NOMO-1 (cell line): ENCODE data around the gene DGCR2.

Experiments used
- DNase-seq, 2 experiments: peaks; one replicate each; lab custom pipeline; 2025; ENCODE audit not compliant: unreplicated experiment in 2 of 2; lab: John Stamatoyannopoulos, UW

The DGCR2 gene

DNA sequence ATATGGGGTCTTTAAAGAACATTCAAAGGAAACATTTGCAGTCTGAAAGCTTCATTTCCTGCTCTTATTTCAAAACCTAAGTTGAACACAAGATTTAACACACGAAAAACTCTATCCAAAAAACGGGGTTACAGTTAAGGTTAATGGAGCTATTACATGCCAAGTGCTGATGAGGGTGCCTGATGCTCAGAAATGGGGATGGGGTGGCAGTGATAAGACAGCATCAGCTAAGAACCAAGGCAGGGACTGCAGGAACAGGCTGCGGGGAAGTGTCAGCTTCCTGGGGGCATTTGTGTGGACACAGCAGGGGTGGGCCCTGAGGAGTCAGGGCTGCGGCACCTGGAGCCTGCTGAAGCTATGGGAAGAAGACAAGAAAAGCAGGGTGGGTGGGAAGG lies 12.2 kb downstream of the DGCR2 start:
- no peak for DNase-seq

GRCh38 chr22:19109198-19110063 lies 12.8 kb downstream of the DGCR2 start:
- DNase-seq, result peak; percentile 90 to 97

- DNase-seq, result no peak
Measured at GRCh38 chr22:19108807-19109197, 13.4 kb downstream of the DGCR2 start.

DNA sequence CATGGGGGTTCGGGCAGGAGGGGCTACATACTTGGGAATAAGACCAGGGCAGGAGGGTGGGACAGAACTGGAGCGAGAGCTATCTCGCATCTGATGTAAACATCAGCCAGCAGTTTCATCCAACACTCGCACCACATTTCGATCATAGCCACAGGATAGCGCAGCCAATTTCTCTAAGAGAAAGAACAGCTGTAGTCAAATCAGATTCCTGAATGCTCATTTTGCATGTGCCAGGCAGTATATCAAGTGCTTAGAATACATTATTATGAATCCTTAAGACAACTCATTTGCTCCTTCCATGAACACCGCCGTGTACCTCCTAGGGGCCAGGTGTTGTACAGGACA lies 14.5 kb downstream of the DGCR2 start:
- no peak for DNase-seq

DNA sequence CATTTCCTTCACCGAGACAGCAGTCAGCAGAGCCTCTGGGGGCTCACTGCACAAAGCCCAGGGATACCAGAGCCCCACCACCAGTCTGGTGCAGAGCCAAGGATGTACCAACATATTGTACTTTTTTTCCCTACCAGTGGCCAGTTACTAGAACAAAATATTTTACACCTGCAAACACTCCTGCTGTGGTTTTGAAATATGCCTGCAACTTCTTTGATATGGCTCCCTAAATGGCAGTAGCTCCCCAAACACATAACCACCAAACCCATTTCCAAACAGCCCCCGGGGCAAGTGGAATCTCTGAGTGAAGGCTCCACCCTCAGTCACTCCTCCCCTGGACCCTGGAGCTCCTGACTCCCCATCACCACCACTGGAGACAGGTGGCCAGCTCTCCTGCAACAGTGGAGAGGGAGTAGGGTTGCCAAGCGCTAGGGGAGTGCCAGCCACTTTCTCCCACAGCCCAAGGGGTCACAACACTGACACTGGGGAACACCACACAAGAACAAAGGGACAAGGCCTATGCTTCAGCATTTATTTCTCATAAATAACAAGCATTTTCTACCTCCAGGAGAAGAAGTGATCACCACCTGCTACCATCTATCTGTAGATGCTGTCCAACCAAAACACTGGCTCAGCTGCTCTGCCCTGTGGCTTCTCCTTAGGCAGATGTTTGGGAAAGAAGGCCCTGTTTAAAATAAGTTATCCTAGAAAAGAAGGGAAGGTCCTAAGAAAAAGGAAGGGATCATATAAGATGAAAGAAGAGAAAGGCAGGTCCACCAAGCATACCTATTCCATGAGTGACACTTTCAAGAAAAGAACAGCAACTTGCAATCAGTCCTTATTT lies 15.1 kb downstream of the DGCR2 start:
- DNase-seq, result no peak

GRCh38 chr22:19105867-19106802 lies 16.1 kb downstream of the DGCR2 start:
- DNase-seq, result no peak

DNA sequence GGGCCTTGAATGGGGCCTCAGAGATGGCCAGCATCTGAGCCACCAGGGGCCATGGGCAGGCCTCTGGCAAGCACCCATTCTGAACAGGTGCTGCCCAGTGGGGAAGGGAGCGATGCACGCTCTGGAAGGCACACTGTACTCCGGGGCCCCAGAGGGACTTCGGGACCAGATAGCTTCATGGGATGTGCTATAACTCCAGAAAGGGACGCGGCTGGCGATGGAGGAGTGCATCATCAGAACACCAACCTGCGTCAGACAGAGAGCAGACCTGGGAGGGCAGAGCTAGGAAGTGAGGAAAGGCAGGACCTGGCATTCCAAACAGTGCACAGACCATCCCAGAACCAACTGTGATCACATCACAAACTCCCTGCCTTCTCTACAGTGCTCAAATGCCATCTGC lies 16.8 kb downstream of the DGCR2 start:
- no peak for DNase-seq

- no peak for DNase-seq
Measured at GRCh38 chr22:19103880-19104821, 18.1 kb downstream of the DGCR2 start.

- no peak for DNase-seq
Measured at GRCh38 chr22:19098157-19098556, 24.1 kb downstream of the DGCR2 start.

DNA sequence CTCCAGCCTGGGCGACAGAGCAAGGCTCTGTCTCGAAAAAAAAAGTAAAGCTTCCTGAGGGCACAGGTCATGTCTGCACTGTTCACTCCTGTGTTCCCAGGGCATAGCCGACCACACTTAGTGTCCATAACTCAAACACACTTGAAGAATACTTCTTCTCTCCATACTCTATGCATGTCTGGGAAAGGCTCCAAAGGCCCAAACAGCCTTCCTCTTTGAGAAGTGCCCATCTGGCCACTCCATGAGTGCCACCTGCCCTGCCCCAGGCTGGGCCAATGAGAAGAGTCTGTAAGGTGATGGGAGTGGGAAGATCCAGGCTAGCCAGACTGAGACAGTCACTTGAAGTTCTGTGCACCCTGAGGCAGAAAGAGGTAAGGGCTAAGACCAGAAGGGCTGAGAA lies 24.7 kb downstream of the DGCR2 start:
- DNase-seq, result no peak

GRCh38 chr22:19096555-19096954 lies 25.7 kb downstream of the DGCR2 start:
- no peak for DNase-seq

DNA sequence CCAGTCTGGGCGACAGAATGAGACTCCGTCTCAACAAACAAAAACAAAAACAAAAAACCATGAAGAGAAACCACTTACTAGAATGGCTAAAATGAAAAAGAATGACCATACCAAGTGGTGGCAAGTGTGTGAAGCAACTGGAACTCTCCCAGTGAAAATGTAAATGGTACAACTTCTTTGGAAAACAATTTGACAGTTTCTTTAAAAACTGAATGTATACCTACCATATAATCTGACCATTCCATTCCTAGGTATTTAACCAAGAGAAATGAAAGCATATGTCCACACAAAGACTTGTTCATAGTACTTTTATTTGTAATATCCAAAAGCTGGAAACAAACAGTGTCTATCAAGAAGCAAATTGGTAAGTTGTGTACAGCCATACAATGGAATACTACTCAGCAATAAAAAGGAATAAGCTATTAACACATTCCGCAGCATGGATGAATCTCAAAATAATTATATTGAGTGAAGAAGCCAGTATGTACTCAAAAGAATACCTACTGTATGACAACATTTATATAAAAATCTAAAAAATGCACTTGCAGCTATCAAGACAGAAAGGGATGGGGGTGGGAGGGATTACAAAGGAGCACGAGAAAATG lies 27.7 kb downstream of the DGCR2 start:
- DNase-seq, result no peak

- no peak for DNase-seq
Measured at GRCh38 chr22:19092725-19093124, 29.5 kb downstream of the DGCR2 start.

DNA sequence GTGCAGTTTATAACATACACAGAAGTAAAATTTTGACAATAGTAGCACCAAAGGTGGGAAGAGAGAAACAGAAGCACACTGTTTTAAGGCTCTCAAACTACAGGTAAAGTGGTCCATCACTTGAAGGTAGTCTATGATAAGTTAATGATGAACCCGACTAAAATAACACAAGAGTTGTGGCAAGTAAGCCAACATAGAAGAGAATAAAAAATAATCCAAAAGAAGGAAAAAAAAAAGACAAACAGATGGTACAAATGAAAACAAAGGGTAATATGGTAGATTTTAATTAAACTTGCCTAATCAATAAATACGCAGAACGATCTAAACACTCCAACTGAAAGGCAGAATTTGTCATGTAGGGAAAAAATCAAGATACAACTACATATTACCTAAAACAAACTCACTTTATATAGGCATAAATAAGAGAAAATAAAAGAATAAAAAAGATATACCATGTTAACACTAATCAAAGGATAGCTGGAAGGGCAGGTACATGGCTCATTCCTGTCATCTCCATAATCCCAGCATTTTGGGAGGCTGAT lies 31.6 kb downstream of the DGCR2 start:
- DNase-seq, result no peak

DNA sequence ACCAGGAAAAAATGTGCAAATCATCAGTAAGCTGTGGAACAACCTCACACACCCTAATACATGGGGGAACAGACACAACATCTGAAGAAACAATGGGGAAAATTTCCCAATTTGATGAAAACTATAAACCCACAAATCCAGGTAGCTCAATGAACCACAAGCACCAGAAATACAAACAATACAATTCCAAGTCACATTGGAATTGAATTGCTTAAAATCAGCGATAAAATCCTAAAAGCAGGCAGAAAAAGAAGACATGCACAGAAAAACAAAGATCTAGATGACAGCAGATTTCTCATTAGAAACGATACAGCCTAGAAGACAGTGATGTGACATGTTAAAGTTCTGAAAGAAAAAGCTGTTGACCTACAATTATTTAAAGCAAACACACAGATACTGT lies 32.0 kb downstream of the DGCR2 start:
- DNase-seq, result no peak

GRCh38 chr22:19088866-19089595 lies 33.2 kb downstream of the DGCR2 start:
- DNase-seq, result no peak

DNA sequence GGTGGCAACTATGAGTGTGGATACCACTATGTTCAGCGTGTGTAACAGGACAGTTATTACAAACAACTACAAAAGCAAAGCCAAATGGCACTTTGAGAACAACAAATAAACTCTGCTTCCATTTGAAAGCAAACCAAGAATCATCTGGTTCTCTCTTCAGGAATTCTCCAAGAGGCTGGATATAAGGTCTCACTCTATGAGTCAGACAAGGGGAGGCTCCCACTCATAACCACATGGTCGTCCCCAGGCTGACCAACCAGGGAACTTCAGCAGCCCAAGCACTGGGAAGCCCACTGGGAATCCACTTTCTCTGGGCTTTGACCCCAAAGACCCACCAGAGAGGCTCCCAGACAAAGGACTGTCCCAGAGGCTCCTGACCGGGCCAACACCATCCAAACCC lies 35.3 kb downstream of the DGCR2 start:
- DNase-seq, result no peak

DNA sequence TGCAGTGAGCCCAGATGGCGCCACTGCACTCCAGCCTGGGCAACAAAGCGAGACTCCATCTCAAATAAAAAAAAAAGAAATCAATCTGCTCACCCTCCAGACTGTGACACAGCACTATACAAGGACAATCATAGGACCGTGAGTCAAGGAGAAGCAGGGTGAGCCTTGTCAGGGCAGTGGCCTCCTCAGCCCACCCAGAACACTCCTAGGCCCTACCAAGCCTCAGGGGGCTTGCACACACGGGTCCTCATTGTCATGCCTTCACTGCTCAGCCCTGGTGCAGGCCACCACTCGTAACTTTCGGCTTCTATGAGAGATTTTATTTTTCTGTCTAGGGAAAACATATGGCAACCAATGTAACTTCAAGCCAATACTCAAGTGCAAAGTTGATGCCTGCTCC lies 35.8 kb downstream of the DGCR2 start:
- peak in 1 of 2 experiments; percentile 4 for DNase-seq
